PC-3 (cell line): ENCODE results near the gene VSTM4.

ENCODE experiments used
- CTCF ChIP-seq: fragments of 300-600 bp; sonication (generic); conservative IDR thresholded peaks from 2 replicates; pipeline ENCODE4 v1.5.1; 2017; ENCODE audit warnings: antibody characterized with exemption, low read depth, mild to moderate bottlenecking, low read length
- EZH2phosphoT487 ChIP-seq: fragments of 300-600 bp; sonication (generic); IDR thresholded peaks from 2 replicates; pipeline ENCODE4 v1.6.1; 2018; ENCODE audit warnings: mild to moderate bottlenecking, antibody characterized with exemption, low read length, borderline replicate concordance

GRCh38 chr10:49000437-49001398 is 114.6 kb downstream of the VSTM4 start:
- no peak for TF ChIP-seq CTCF
- TF ChIP-seq EZH2phosphoT487 = no peak
